Measurements from ENCODE around the gene TBC1D14. TPM values are rescaled to one million over a fixed set of nuclear protein-coding genes. Genes with fewer than 3 reads are reported as not detected.

The TBC1D14 gene
- total RNA-seq, 1 experiment from 2014 or later: 44.3 TPM

DNA sequence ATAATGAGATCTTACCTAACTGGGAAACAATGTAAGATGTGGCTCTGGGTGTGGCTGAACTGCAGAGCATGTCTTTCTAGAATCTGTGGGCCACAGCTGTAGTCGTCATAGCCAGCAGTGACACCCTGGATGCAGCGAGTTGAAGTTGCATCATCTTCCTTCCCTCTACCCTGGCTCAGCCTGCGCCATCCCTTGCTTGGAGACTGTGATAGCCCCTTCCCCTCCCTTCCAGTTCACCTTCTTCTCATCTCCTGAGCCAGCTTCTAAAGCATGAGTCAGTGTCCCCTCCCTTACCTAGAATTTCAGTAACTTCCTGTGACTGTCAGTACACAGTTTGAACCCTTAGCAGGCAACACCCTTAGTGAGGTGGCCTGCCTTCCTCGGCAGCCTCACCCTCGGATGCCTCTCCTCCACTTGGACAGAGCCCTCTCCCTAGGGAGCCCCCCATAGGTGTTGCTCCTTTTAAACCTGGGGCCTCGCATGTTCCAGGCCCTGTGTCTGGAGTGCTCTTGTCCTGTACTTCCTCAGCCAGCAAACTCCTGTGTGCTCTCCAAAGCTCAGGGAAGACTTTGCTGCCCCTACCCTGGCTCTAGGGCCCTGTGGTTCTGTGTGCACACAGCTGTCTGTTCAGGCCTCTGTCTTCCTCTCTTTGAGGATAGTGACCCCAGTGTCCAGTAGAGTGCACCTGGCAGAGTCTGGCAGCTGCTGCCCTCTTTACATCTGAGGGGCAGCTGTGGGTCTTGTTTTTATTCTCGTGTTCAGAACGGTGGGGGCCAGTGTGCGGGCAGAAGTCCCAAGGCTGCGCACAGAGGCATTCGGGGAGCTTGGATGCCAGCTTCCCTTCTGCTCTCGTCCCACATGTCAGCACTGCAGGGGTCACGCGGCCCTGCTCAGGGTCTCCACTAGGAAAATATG lies 89.8 kb downstream of the TBC1D14 start:
- Histone ChIP-seq H3K36me3 (ENCODE audit: insufficient read depth, low read length, poor library complexity, severe bottlenecking) (peaks cover 59% of the 10 kb centered on the region), H3K4me1 (ENCODE audit: insufficient read depth, low read length, poor library complexity, severe bottlenecking) (no peaks in the 10 kb centered on the region), H3K4me3 (ENCODE audit: low read depth, low read length, poor library complexity, severe bottlenecking) (no peak overlapping the region), H3K9me3 (ENCODE audit: low read depth, low read length, poor library complexity, severe bottlenecking) (no peaks in the 10 kb centered on the region), H3K27me3 (replicated peaks; ENCODE audit: insufficient read depth, low read depth, low read length, poor library complexity) (no peaks in the 10 kb centered on the region), H3K27ac (ENCODE audit: low read depth, low read length, poor library complexity, severe bottlenecking) (no peak overlapping the region)
- ChIA-PET POLR2A (ENCODE audit: low non-redundant PET) (no interaction called here), CTCF (no interaction called here)
- TF ChIP-seq EZH2 (IDR thresholded peaks at IDR 0.05; ENCODE audit: borderline replicate concordance, low read depth, low read length, poor library complexity, severe bottlenecking): no peak
- TF ChIP-seq, protein P1, sequence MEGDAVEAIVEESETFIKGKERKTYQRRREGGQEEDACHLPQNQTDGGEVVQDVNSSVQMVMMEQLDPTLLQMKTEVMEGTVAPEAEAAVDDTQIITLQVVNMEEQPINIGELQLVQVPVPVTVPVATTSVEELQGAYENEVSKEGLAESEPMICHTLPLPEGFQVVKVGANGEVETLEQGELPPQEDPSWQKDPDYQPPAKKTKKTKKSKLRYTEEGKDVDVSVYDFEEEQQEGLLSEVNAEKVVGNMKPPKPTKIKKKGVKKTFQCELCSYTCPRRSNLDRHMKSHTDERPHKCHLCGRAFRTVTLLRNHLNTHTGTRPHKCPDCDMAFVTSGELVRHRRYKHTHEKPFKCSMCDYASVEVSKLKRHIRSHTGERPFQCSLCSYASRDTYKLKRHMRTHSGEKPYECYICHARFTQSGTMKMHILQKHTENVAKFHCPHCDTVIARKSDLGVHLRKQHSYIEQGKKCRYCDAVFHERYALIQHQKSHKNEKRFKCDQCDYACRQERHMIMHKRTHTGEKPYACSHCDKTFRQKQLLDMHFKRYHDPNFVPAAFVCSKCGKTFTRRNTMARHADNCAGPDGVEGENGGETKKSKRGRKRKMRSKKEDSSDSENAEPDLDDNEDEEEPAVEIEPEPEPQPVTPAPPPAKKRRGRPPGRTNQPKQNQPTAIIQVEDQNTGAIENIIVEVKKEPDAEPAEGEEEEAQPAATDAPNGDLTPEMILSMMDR (conservative IDR thresholded peaks at IDR 0.05; ENCODE audit: low read depth, low read length): no peak
- intact Hi-C loops (cut with micrococcal nuclease; ENCODE audit: unreplicated experiment): no loop called here
- BruUV-seq (replicated peaks): no TSS peak
- no peak for DNase-seq (ENCODE audit: low spot score)

DNA sequence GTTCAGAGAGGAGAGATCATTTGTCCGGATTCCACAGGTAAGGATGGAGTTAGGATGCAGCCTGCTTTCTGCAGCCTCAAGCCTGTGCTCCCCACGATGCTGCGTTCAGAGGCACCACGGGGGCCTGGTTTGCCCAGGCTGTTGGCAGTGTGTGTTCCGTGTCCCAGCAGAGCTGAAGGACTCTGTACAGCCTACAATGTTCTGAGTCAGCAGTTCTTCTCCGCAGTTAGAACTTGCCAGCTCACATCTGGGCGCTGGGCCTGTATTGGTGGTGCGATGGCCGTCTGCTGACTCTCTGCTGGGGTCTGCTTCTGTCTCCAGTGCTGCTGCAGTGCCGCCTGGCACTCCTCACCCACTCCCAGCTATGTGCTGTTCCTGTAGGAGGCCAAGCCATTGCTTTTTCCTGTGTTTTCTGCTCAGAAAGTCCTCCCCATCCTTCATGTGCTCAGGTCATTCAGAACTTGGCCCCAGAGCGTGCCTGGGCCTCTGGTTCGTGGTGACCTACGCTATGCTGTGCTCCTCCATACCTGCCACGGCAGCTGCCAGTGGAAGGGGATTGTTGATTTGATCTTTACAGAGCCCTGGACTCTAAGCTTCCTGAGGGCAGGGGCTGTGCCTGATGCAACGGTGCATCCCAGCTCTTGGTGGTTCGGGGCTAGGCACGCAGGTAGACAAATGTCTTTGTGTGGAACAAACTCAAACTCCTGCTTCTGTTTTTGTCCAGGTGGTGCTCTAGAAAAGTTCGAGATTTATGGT lies 91.0 kb downstream of the TBC1D14 start:
- Histone ChIP-seq H3K4me3 (ENCODE audit: low read depth, low read length, poor library complexity, severe bottlenecking) (no peak overlapping the region), H3K27me3 (replicated peaks; ENCODE audit: insufficient read depth, low read depth, low read length, poor library complexity) (no peaks in the 10 kb centered on the region), H3K27ac (ENCODE audit: low read depth, low read length, poor library complexity, severe bottlenecking) (no peak overlapping the region), H3K9me3 (ENCODE audit: low read depth, low read length, poor library complexity, severe bottlenecking) (no peaks in the 10 kb centered on the region), H3K4me1 (ENCODE audit: insufficient read depth, low read length, poor library complexity, severe bottlenecking) (no peaks in the 10 kb centered on the region), H3K36me3 (ENCODE audit: insufficient read depth, low read length, poor library complexity, severe bottlenecking) (peaks cover 55% of the 10 kb centered on the region)
- ChIA-PET POLR2A (ENCODE audit: low non-redundant PET) (no interaction called here), CTCF (no interaction called here)
- BruUV-seq (replicated peaks): no TSS peak
- no peak for TF ChIP-seq EZH2 (IDR thresholded peaks at IDR 0.05; ENCODE audit: borderline replicate concordance, low read depth, low read length, poor library complexity, severe bottlenecking)
- TF ChIP-seq, protein P1 (conservative IDR thresholded peaks at IDR 0.05; ENCODE audit: low read depth, low read length): no peak
- intact Hi-C loops (cut with micrococcal nuclease; ENCODE audit: unreplicated experiment): no loop called here
- no peak for DNase-seq (ENCODE audit: low spot score)

DNA sequence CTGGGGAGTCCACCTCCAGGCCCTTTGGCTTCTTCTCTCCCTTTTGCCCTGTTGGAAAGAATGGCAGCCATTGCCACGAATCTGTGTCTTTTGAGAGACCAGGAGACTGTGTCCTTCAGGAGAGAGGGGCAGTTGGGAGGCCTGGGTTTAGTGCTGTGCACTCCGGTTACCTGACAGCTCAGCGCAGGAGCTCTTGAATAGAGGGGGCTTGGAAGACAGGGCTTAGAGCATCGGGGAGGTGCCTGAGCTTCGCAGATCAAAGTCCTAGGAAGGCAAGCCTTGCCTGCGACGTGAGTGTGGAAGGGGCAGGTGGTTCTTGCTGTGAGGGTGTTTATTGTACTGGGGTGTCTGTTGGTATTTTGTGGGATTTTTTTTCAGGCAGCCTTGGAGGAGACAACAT lies 91.6 kb downstream of the TBC1D14 start:
- CTCF ChIA-PET: no interaction called here
- Histone ChIP-seq H3K4me1 (ENCODE audit: insufficient read depth, low read length, poor library complexity, severe bottlenecking) (no peaks in the 10 kb centered on the region), H3K9me3 (ENCODE audit: low read depth, low read length, poor library complexity, severe bottlenecking) (no peaks in the 10 kb centered on the region), H3K4me3 (ENCODE audit: low read depth, low read length, poor library complexity, severe bottlenecking) (no peak overlapping the region), H3K36me3 (ENCODE audit: insufficient read depth, low read length, poor library complexity, severe bottlenecking) (peaks cover 53% of the 10 kb centered on the region), H3K27me3 (replicated peaks; ENCODE audit: insufficient read depth, low read depth, low read length, poor library complexity) (no peaks in the 10 kb centered on the region), H3K27ac (ENCODE audit: low read depth, low read length, poor library complexity, severe bottlenecking) (no peak overlapping the region)
- no TSS peak for BruUV-seq (replicated peaks)
- POLR2A ChIA-PET (ENCODE audit: low non-redundant PET): no interaction called here
- no peak for DNase-seq (ENCODE audit: low spot score)
- no peak for TF ChIP-seq EZH2 (IDR thresholded peaks at IDR 0.05; ENCODE audit: borderline replicate concordance, low read depth, low read length, poor library complexity, severe bottlenecking)
- TF ChIP-seq, protein P1 (conservative IDR thresholded peaks at IDR 0.05; ENCODE audit: low read depth, low read length): no peak
- intact Hi-C loops (cut with micrococcal nuclease; ENCODE audit: unreplicated experiment): no loop called here
